ENCODE measurements around the gene MYO7B.

DNA sequence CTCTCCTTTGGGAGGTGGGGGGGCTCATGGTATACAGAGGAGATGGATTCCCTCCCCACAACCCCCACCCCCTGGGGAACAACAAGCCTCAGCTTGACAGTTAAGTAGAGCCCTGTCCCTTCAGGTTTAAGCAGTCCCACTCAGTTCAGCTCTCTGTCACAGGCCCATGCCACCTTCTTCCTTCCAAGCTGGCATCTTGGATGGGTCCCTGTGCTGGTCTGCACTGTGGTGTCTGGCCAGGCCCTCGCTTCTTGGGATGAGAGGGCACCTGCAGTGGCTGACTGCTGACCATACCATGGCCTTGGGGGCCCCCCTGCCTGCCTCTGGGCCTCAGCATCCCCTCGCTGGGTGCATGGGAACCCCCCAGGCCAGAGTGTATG is 90.1 kb downstream of the MYO7B start:
- TF ChIP-seq, protein P1, sequence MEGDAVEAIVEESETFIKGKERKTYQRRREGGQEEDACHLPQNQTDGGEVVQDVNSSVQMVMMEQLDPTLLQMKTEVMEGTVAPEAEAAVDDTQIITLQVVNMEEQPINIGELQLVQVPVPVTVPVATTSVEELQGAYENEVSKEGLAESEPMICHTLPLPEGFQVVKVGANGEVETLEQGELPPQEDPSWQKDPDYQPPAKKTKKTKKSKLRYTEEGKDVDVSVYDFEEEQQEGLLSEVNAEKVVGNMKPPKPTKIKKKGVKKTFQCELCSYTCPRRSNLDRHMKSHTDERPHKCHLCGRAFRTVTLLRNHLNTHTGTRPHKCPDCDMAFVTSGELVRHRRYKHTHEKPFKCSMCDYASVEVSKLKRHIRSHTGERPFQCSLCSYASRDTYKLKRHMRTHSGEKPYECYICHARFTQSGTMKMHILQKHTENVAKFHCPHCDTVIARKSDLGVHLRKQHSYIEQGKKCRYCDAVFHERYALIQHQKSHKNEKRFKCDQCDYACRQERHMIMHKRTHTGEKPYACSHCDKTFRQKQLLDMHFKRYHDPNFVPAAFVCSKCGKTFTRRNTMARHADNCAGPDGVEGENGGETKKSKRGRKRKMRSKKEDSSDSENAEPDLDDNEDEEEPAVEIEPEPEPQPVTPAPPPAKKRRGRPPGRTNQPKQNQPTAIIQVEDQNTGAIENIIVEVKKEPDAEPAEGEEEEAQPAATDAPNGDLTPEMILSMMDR (IDR thresholded peaks at IDR 0.05; ENCODE audit: insufficient read depth, low read length): no peak
- no peak for TF ChIP-seq POLR2AphosphoS5 (IDR thresholded peaks at IDR 0.05; ENCODE audit: low read depth)
